ENCODE data around the gene GRIA2.

- TF ChIP-seq CTCF (IDR thresholded peaks at IDR 0.05) (no peak), POLR2A (IDR thresholded peaks at IDR 0.05) (no peak)
Measured at GRCh38 chr4:157303471-157303960, 83.0 kb downstream of the GRIA2 start.
